GM19455 (cell line): ENCODE results near the gene GPALPP1.
"Not testable (repeated sequence)": the region's sequence is repeated elsewhere in the genome, so short reads cannot be mapped to it uniquely, and the experiment has no call there.

Source experiments
- ATAC-seq: cut with Tn5 transposase; IDR thresholded peaks from one replicate; pipeline ENCODE4 v1.9.1; 2021; ENCODE audit not compliant: unreplicated experiment

The GPALPP1 gene

DNA sequence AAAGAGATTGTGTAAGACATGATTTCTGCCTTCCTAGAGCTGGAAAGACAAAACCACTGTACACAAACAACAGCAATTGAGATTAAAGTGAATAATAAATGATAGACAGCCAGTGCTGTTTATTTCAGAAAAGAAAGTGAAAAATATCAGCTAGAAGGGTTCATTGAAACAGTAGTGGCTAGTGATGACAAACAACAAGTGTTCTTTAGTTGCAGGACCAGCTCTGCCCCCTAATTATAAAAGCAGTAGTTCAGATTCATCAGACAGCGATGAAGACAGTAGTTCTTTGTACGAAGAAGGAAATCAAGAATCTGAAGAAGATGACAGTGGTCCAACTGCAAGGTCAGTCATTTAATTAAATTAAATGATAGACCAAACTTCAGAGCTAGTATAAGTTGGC is 14.8 kb downstream of the GPALPP1 start:
- no peak for ATAC-seq

DNA sequence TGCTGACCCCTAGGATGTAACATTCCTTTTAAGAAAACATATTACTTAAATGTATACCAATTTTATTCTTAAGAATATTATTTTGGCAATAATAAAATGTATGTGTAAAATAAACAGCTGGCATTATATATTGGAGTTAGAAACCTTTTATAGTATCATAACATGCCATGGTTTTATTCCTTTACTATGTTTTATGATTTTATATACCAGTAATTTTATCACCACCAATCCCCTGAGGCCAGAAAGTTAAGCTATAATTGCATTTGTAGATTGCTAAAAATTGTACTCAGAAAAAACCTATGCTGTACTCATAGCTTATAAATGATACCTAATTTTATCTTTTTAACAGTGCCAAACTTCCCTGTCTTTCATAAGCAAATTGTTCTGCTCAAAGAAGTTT is 17.9 kb downstream of the GPALPP1 start:
- ATAC-seq: no peak

DNA sequence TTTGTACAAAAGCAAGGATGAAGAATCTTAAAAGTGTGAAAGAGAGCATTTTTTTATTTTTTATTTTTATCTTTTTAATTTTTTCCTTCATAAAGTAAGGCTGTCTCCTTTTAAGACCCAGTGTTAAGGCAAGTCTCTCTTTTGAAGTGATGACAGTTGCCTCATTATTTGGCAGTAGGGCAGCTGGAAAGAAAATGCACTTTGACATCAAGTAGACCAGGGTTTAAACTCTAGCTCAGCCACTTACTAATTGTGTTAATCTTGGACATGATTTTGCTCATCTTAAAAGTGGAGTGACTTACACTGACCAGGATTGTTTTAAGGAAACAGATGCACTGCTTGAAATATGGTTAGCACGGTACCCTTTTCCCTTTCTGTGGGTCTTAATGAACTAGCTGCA is 18.5 kb downstream of the GPALPP1 start:
- no peak for ATAC-seq

DNA sequence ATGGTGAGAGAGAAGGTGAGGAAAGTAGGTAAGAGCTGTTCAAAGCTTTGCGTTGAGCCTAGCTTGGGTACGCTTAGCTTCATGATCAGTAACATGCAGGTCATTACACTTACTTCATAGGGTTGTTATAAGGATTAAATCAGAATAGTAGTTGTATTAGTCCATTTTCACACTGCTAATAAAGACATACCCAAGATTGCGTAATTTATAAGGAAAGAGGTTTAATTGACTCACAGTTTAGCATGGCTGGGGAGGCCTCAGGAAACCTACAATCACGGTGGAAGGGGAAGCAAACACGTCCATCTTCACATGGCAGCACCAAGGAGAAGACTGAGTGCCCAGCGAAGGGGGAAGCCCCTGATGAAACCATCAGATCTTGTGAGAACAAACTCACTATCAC is 21.9 kb downstream of the GPALPP1 start:
- no peak for ATAC-seq

DNA sequence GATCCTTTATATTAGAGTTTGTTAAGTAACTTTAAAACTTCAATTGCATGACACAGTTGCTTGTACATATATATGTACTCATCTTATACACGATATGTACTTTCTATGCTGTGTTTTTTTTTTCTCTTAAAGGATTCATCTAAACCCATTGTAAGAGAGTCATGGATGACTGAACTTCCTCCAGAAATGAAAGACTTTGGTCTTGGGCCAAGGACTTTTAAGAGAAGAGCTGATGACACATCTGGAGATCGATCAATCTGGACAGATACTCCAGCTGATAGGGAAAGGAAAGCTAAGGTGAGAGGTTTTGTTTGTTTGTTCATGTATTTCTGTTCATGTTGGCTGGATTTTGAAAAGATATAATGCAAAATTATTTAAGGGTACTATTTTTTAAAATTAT is 26.0 kb downstream of the GPALPP1 start:
- ATAC-seq: no peak

DNA sequence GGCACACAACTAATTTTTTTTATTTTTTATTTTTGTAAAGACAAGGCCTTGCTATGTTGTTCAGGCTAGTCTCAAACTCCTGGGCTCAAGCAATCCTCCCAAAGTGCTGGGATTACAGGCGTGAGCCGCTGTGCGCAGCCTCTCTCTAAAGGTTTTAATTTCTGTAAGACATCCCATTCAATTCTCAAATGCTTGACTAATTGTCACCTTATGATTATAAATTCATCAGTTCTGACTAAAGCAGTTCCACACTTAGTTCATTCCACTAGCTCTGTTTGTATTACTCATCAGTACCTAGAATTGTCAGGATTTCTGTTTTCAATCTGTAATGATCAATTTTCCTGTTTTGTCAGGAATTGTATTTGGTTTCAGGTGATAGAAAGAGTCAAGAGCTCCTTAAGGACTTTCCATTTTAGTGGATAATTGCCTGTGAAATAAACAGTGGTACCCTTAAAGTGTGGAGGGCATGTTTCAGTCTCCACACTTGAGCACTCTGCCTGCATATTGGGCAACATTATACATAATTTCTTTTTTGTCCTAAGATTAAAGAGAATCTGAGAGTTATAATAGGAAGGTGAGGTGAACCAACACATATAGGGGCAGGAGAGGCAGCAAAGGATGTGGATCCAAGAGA is 27.6 kb downstream of the GPALPP1 start:
- ATAC-seq: no peak

DNA sequence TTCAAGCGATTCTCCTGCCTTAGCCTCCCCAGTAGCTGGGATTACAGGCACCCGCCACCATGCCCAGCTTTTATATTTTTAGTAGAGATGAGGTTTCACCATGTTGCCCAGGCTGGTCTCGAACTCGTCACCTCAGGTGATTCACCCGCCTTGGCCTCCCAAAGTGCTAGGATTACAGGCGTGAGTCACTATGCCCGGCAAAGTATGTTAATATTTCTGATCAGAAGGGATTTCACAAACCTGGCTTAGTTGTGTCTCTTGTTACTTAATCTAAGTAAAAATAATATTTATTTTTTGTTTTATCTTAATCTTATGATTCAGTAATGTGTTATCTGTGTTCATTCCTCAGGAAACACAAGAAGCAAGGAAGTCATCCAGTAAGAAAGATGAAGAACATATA is 30.6 kb downstream of the GPALPP1 start:
- ATAC-seq: not testable (repeated sequence)

DNA sequence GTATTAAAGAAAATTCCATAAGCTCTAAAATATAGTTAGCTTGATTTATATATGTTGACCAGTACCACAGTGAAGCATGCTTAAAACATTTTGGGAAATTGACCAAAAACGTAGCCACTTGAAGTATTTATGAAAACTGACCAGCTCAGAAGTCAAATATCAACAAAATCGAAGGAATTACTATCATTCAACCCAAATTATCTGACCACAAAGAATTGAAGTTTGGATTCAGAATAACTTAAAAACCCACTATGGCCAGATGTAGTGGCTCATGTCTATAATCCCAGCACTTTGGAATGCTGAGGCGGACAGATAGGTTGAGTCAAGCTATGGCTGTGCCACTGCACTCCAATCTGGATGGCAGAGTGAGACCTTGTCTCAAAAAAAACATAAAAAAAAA is 31.9 kb downstream of the GPALPP1 start:
- no peak for ATAC-seq

DNA sequence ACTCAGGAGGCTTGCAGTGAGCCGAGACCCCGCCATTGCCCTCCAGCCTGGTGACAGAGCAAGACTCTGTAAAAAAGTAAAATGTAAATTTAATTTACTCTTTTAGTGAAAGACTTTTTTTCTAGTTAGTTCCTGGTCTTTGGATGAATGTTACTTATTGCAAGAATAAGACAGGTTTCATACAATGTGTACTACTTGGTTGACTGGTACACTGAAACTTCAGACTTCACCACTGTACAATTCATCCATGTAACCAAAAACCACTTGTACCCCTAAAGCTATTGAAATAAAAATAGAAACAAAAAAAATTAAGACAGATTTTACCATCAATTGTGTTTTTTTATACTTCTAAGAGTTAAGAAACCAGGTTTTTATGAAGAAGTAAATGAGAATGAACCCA is 35.5 kb downstream of the GPALPP1 start:
- ATAC-seq: no peak

DNA sequence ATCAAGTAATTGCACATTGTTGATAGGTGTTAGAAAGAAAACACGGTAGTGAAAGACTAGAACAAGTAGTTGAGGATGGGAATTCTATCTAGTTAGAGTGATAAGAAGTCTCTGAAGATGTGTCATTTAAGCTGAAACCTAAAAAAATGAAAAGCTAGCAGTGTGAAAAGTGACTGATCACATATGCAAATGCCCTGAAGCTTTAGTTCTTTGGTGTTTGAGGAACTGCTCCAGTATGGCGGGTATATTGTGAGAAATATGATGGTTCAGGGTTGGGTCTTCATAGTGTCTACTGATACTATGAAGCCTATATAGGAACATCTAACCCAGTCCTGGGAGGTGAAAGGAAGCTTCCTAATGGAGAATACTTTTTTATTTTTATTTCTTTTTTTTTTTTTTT is 45.0 kb downstream of the GPALPP1 start:
- no peak for ATAC-seq

DNA sequence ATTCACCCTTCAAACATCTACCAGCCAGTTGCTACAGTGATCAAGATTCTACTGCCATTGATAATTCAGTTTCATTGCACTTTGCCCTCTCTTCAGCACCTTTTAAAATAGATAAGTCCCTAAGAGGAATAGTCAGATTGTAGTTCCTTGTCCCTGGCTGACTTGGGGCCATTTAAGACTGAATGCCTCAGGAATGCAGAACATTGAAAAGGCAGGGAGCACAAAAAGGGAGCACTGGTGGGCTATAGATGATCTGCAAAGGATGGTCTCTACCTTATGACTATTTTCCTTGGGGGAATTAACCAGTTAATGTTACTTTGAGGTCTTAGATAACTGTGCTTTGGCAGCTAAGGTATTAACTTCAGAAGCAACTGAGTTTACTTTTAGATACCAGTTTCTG is 46.9 kb downstream of the GPALPP1 start:
- ATAC-seq: no peak

DNA sequence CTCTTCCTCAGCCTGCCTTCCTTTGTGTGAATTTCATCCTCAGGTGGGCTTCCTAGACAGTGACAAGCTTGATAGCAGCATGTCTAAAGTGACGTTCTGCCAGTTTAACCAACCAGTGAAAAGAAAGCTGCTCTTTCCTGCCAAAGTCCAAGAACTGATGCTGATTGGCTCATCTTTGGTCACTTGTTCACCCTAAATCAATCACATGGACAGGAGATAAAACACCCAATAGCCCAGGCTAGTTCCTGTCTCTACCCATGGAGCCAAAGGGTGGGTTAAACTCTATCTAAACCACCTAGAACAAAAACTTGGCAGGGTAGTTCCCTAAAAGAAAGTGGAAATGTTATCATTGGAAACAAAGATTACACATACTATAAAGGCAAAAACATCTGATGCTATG is 50.8 kb downstream of the GPALPP1 start:
- no peak for ATAC-seq

DNA sequence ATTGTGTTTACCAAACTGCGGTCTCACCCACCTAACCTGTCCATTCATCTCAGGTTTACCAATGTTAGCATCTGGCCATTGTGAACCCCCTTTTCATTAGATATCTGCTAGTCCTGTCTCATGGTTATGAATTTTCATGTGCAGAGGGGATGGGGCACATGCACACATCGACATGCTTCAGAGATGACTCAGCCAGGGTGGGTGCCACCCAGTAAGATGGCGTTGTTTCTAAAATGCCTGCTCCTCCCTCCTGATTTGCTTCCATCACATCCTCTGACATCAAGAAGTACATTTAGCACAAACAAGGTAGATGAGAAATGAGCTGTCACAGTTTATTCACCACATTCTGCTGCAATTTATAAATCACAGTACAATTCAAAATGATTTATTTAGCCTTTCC is 51.3 kb downstream of the GPALPP1 start:
- no peak for ATAC-seq

DNA sequence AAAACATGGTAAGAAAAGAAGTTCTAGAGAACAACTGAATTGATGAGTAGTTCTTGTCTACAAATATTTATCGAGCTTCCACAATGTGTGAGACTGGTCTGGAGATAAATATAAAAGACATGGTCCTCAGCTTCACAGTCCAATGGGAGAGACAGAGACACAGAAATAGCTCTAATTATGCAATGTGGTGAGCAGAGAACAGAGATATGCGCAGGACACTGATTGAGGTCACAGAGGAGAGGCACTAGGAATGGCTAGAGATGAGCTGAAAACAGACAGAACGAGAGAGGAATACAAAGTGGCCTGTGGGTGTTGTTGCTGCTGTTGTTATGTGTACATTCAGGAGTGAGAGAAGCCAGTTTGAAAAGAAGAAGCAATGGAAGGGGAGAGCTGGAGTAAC is 53.2 kb downstream of the GPALPP1 start:
- no peak for ATAC-seq

DNA sequence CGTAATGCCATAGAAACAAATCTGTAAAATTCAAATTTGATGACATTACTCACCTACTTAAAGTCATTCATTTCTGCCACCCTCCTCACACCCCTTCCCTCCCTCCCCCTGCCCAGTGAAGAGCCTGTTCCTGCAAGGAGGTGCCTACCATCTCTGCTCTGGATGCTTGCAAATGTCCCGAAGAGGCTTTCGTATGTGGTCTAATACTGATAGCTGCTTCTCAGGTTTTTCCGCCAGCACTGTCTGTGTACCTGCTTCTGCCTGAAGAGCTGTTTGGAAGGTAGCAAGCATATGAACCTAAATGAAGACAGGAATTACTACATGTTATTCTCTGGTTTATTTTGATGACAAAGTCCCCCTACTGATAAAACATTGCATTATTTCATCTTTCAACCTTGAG is 57.1 kb downstream of the GPALPP1 start:
- ATAC-seq: no peak

DNA sequence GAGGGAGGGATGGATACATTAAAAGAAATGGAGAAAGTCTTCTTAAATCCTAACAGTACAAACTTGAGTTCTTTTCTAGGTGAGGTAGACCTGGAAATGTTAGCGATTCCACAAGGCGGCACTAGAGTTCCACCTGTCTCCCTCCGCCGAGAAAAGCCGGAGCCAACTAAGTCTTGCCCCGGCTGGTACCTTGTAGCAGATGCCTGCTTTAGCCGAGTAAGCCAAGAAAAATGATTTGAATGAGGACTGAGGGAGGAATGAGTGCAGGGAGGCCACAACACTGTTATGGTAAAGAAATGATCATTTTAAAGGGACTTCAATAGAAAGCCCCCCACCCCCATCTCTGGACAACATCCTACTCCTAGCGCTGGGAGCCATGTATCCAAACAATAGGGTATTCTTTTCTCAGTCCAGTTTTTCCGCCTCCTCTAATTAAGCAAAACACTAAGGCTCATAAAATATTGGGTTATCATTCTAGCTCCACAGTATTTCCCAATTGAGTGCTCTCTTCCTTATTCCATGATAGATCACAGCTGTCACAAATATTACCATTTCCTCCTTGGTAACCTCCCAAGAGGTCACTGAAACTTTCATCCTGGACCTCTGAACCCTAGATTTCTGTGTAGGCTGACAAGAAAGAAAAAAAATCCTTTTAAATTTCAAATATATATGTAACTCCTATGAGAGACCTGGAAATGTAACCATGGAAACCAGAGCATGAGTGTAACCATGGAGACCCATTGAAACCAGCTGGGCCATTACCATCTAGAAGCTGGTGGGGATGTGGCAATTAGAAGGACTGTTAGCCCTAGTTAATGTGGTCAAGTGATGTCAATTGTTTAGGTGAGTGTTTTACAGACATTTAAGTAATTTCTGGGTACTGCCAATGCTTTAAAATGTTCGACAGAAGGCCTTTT is 58.3 kb downstream of the GPALPP1 start:
- ATAC-seq: peak; percentile 54

DNA sequence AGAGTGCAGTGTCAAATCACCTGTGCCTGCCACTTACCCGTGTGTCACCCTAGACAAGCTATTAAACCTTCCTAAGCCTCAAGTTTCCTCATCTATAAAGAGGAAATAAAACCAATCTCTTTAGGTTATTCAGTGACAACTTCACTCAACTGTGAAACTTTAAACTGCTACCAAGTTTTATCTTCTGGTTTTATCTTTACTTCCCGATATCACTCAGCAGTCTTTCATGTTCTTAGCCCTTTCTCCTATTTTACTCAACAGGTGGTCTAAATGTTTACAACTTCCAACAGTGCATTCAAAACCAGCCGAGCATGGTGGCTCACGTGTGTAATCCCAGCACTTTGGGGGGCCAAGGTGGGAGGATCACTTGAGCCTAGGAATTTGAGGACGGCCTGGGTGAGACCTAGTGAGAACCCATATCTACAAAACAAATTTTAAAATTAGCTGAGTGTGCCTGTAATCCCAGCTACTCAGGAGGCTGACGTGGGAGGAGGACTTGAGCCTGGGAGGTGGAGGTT is 59.6 kb downstream of the GPALPP1 start:
- ATAC-seq: no peak

DNA sequence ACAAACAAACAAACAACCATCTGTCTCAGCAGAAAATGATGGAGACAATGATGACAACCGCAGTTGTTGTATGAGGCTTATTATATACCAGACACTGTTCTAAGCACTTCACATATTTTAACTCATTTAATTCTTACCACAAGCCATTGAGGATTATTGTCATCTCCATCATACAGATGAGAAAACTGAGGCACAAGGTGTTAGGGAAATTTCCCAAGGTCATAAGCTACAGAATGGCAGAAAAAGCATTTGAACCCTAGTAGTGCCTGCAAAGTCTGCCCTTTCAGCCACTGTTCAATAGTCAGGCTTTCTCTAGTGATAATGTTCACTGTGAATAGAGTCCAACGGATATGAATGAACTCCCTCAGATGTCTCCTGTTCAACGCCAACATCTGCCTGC is 60.1 kb downstream of the GPALPP1 start:
- no peak for ATAC-seq

DNA sequence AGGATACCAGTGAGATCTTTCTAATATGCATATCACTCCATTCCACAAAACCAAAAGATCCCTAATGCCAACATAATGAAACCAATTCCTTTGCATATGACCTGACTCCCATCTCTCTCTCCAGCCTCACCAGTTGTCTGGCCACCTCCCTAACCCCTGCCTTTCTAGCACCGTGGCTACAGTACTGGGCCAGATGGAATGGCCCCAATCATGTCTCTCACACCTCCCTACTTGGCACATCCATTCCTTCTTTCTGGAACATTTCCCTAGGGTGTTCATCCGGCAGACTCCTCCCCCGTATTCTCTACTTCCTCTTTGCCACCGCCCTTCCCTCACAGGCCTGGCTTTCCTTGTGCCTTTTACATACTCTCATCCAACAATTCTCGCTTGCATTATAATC is 62.0 kb downstream of the GPALPP1 start:
- no peak for ATAC-seq

DNA sequence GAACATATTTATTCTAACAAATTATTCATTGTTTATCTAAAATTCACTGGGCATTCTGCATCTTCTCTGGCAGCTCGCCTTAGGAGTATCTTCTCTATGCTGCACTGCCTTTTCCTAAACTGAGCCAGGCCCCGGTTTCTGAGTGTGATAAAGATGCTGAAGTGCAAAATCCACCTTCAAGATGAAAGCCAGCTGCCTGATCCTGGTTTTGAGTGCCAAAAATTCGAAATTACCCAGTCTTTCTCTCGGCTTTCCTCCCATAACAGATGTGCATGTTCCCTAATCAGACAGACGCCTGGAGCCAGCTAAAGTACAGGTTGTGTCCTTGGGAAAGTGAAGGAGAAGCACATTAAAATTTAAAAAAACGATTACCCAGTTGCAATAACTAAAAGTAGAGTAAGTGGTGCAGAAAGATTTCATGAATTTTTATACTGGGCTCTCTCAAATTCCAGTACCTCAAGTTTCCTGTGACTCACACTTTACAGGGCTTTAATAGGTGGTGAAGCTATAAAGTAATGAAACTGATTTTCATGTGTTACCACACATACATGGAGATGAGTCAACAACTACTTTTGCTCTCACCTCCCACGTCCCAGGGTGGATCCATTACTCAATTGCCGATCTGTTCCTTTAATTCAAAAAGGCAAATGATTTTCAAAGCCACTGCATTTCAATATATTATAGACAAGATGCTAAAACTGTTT is 66.0 kb downstream of the GPALPP1 start:
- peak; percentile 64 for ATAC-seq

DNA sequence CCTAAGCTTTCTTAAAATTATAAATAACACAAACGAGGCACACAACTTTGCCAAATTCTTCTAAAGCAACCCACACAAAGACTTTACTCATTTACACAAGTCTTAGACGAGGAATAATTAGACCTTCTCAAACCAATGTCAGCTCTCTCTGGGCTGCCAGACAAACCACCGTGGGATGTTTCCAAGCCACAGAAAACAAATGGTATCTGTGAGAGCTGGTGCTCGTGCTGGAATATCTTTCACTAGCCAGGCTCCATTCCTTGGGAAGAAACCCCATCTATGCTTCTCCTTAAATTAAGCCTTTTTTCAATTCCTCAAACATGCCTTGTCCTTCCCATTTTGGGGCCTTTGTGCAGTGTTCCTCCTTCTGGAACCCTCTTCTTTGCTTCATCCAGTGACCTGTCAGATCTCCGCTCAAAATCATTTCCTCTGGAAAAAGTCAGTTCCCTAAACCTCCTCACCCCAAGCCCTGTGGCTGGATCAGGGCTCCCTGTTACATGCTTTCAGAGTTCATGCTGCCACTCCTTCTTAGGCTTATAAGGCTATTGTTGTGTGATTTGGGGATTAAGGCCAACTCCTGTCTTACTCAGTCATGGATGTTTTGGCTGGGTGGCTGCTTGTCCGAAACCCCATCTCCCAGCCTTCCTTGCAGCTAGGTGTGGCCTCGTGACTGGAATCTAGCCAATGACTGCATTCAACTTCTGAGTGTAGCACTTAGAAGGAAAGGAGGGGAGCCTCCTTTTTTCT is 66.7 kb downstream of the GPALPP1 start:
- ATAC-seq: no peak
